NT2/D1 (cell line): Measurements from ENCODE around the gene STK35.

Source experiments
- DNase-seq: peaks from one replicate; pipeline ENCODE4 v3.0.0-alpha.2; 2011; ENCODE audit warnings: low read depth, low spot score
- H3K27me3 ChIP-seq: 2 replicates; pipeline ENCODE4 v1.6.0; 2011; ENCODE audit warnings: mild to moderate bottlenecking; ENCODE audit not compliant: insufficient read length, insufficient read depth
- H3K36me3 ChIP-seq: 2 replicates; pipeline ENCODE4 v1.6.1; 2011; ENCODE audit warnings: mild to moderate bottlenecking, low read length, mixed read lengths; ENCODE audit not compliant: insufficient read depth, insufficient read length
- H3K4me1 ChIP-seq: 2 replicates; pipeline ENCODE4 v1.5.1; 2011; ENCODE audit not compliant: insufficient read depth, insufficient read length
- H3K4me3 ChIP-seq: 2 replicates; pipeline ENCODE4 v1.5.1; 2011; ENCODE audit warnings: low read depth; ENCODE audit not compliant: insufficient read length
- H3K9ac ChIP-seq: 2 replicates; pipeline ENCODE4 v1.6.0; 2011; ENCODE audit warnings: low read depth; ENCODE audit not compliant: insufficient read length
- H3K9me3 ChIP-seq: 2 replicates; pipeline ENCODE4 v1.5.1; 2011; ENCODE audit warnings: mild to moderate bottlenecking, low read length; ENCODE audit not compliant: insufficient read depth
- SUZ12 ChIP-seq: IDR thresholded peaks from 2 replicates; pipeline ENCODE4 v1.6.1; 2011; ENCODE audit not compliant: insufficient read length, insufficient read depth; ENCODE audit errors: extremely low read depth
- YY1 ChIP-seq: IDR thresholded peaks from 2 replicates; pipeline ENCODE4 v1.6.1; 2011; ENCODE audit not compliant: insufficient read length, insufficient read depth
- ZNF274 ChIP-seq: IDR thresholded peaks from 2 replicates; pipeline ENCODE4 v1.6.1; 2011; ENCODE audit warnings: mild to moderate bottlenecking, low read depth, low read length

STK35 gene

GRCh38 chr20:2108498-2108897 is 6.9 kb downstream of the STK35 start:
- H3K27me3 ChIP-seq, result no peaks in the 10 kb centered on the region
- H3K9ac ChIP-seq, result no peak overlapping the region
- no peak for DNase-seq
- TF ChIP-seq YY1 (no peak), ZNF274 (no peak), SUZ12 (no peak)
- peaks cover 73% of the 10 kb centered on the region for H3K36me3 ChIP-seq
- H3K9me3 ChIP-seq, result no peaks in the 10 kb centered on the region
- H3K4me3 ChIP-seq, result no peak overlapping the region
- H3K4me1 ChIP-seq, result no peaks in the 10 kb centered on the region

- Histone ChIP-seq H3K9ac (no peak overlapping the region), H3K36me3 (peaks cover 78% of the 10 kb centered on the region), H3K27me3 (no peaks in the 10 kb centered on the region), H3K4me1 (no peaks in the 10 kb centered on the region), H3K9me3 (no peaks in the 10 kb centered on the region), H3K4me3 (no peak overlapping the region)
- TF ChIP-seq ZNF274 (no peak), SUZ12 (no peak), YY1 (no peak)
- DNase-seq, result no peak
Measured at GRCh38 chr20:2108987-2109386, 7.4 kb downstream of the STK35 start.

- H3K4me1 ChIP-seq, result no peaks in the 10 kb centered on the region
- TF ChIP-seq YY1 (no peak), ZNF274 (no peak), SUZ12 (no peak)
Measured at GRCh38 chr20:2109425-2110210, 8.0 kb downstream of the STK35 start.

GRCh38 chr20:2112910-2113309 is 11.3 kb downstream of the STK35 start:
- Histone ChIP-seq H3K9ac (no peak overlapping the region), H3K27me3 (no peaks in the 10 kb centered on the region), H3K36me3 (peaks cover 81% of the 10 kb centered on the region), H3K4me3 (no peak overlapping the region), H3K4me1 (no peaks in the 10 kb centered on the region), H3K9me3 (no peaks in the 10 kb centered on the region)
- no peak for TF ChIP-seq SUZ12
- TF ChIP-seq ZNF274, result no peak
- TF ChIP-seq YY1, result no peak
- DNase-seq, result no peak

More at GRCh38 chr20:2109425-2110210, 8.0 kb downstream of the STK35 start:
- Histone ChIP-seq H3K36me3 (peaks cover 80% of the 10 kb centered on the region), H3K9me3 (no peaks in the 10 kb centered on the region), H3K27me3 (no peaks in the 10 kb centered on the region), H3K4me3 (no peak overlapping the region), H3K9ac (no peak overlapping the region)
- no peak for DNase-seq

- DNase-seq, result no peak
- no peak overlapping the region for H3K4me3 ChIP-seq
- no peaks in the 10 kb centered on the region for H3K4me1 ChIP-seq
- no peaks in the 10 kb centered on the region for H3K9me3 ChIP-seq
- no peak overlapping the region for H3K9ac ChIP-seq
- no peak for TF ChIP-seq YY1
- TF ChIP-seq SUZ12, result no peak
- TF ChIP-seq ZNF274, result no peak
- peaks cover 78% of the 10 kb centered on the region for H3K36me3 ChIP-seq
- H3K27me3 ChIP-seq, result no peaks in the 10 kb centered on the region
Measured at GRCh38 chr20:2114127-2114959, 12.7 kb downstream of the STK35 start.

GRCh38 chr20:2114990-2115681 is 13.5 kb downstream of the STK35 start:
- Histone ChIP-seq H3K9me3 (no peaks in the 10 kb centered on the region), H3K27me3 (no peaks in the 10 kb centered on the region), H3K4me3 (no peak overlapping the region), H3K9ac (no peak overlapping the region), H3K36me3 (peaks cover 78% of the 10 kb centered on the region), H3K4me1 (no peaks in the 10 kb centered on the region)
- TF ChIP-seq SUZ12 (no peak), ZNF274 (no peak), YY1 (no peak)
- DNase-seq, result no peak
